ENCODE measurements around the gene SNRNP70. TPM values are rescaled to one million over a fixed set of nuclear protein-coding genes. Genes with fewer than 3 reads are reported as not detected.

SNRNP70 gene
- total and polyA plus RNA-seq, 2 of the 13 experiments (the other 11 are each of a cell fraction or from before 2014, with no cell fraction given), result 150 to 210 TPM

GRCh38 chr19:49118565-49119410, 33.5 kb downstream of the SNRNP70 start, which contains the start of gene C19orf73 (continued):
- TF ChIP-seq ZNF414 (CRISPR knock-in tag; IDR thresholded peaks at IDR 0.05), result no peak
- TF ChIP-seq ZNF547 (CRISPR knock-in tag; IDR thresholded peaks at IDR 0.05), result peak; percentile 71; the same call in 1 of the 2 replicates
- no peak for TF ChIP-seq KIAA2018 (CRISPR knock-in tag; IDR thresholded peaks at IDR 0.05; ENCODE audit: borderline replicate concordance)
- no peak for TF ChIP-seq PLRG1 (conservative IDR thresholded peaks at IDR 0.05)
- TF ChIP-seq ZNF280D (CRISPR knock-in tag; IDR thresholded peaks at IDR 0.05), result peak; percentile 65; the same call in 1 of the 2 replicates
- TF ChIP-seq EEA1 (CRISPR knock-in tag; IDR thresholded peaks at IDR 0.05; ENCODE audit: borderline replicate concordance), result peak; percentile 93; the same call in 1 of the 2 replicates
- no peak for TF ChIP-seq FLYWCH1 (CRISPR knock-in tag; IDR thresholded peaks at IDR 0.05)
- TF ChIP-seq ZBTB42 (CRISPR knock-in tag; IDR thresholded peaks at IDR 0.05), result 0 out of 2 replicates have a peak, but pooled peaks have one; percentile 53
- no peak for TF ChIP-seq PATZ1 (CRISPR knock-in tag; IDR thresholded peaks at IDR 0.05)
- peak; percentile 56; the same call in 1 of the 2 replicates for TF ChIP-seq ZNF788 (CRISPR knock-in tag; IDR thresholded peaks at IDR 0.05; ENCODE audit: borderline replicate concordance)
- peak; percentile 89 for TF ChIP-seq RNF2 (conservative IDR thresholded peaks at IDR 0.05; ENCODE audit: low read depth)
